Upper lobe of left lung (tissue), 6 donors: ENCODE data around the gene OLFM4. TPM values are rescaled to one million over a fixed set of nuclear protein-coding genes. Genes with fewer than 3 reads are reported as not detected.

Experiments
- ATAC-seq, 2 donors: fragments of 200-7000 bp; cut with Tn5 transposase; one replicate each; pipeline ENCODE4 v1.9.1; 2022; ENCODE audit warnings: mild to moderate bottlenecking in 2 of 2, moderate library complexity in 2 of 2; ENCODE audit not compliant: low FRiP score in 2 of 2
- DNase-seq, 2 donors: peaks; one replicate each; pipeline ENCODE4 v3.0.0-alpha.2; 2019 to 2020
- H3K27ac ChIP-seq, 4 donors: fragments of 200-600 bp; sonication (generic); one replicate each; pipeline ENCODE4 v1.5.1; 2016 to 2019
- H3K27me3 ChIP-seq, 4 donors: fragments of 200-600 bp; sonication (generic); one replicate each; pipeline ENCODE4 v1.5.1; 2017 to 2019
- H3K36me3 ChIP-seq, 4 donors: fragments of 200-600 bp; sonication (generic); one replicate each; pipeline ENCODE4 v1.5.1; 2016 to 2019
- H3K4me1 ChIP-seq, 4 donors: fragments of 200-600 bp; sonication (generic); one replicate each; pipeline ENCODE4 v1.5.1; 2018 to 2019
- H3K4me3 ChIP-seq, 4 donors: fragments of 200-600 bp; sonication (generic); one replicate each; pipeline ENCODE4 v1.5.1; 2017 to 2019; ENCODE audit warnings: mild to moderate bottlenecking in 2 of 4, moderate library complexity in 1 of 4
- H3K9me3 ChIP-seq, 4 donors: fragments of 200-600 bp; sonication (generic); one replicate each; pipeline ENCODE4 v1.5.1; 2018 to 2019
- EP300 ChIP-seq, 4 donors: sonication (generic); formaldehyde crosslinking; IDR thresholded peaks; one replicate each; pipeline ENCODE4 v1.5.1; 2017; ENCODE audit warnings: antibody characterized with exemption in 4 of 4, control low read depth in 2 of 4
- POLR2A ChIP-seq, 4 donors: fragments of 450-650 bp; IDR thresholded peaks; one replicate each; pipeline ENCODE4 v1.5.1; 2016 to 2017; ENCODE audit warnings: antibody characterized with exemption in 4 of 4, mild to moderate bottlenecking in 2 of 4
- POLR2AphosphoS5 ChIP-seq, 2 donors: sonication (generic); formaldehyde crosslinking; IDR thresholded peaks; one replicate each; pipeline ENCODE4 v1.5.1; 2017; ENCODE audit warnings: antibody characterized with exemption in 2 of 2
- WGBS, 2 donors: methylation state at CpG; one replicate each; pipeline ENCODE4 v1.1.5; 2017 to 2018; 5-methylcytosine and 5-hydroxymethylcytosine counted together
- total RNA-seq, 6 donors: library from RNA; depleted of rRNA in 4 of 6; stranded (reverse); fragments of >200 nt in 4 of 6; gene quantifications; one replicate each; pipeline versions ENCODE4 v1.1.0 to v1.2.1, GENCODE V29; 2016 to 2021
- TF ChIP-seq, protein P1 (sequence below), 6 experiments: fragments of 450-650 bp in 4 of 6; fragments of 200-600 bp in 2 of 6; sonication (generic) in 2 of 6; IDR thresholded peaks; one replicate each; pipeline ENCODE4 v1.5.1; 2016 to 2019; ENCODE audit warnings: antibody characterized with exemption in 6 of 6
- donor health status: DM: no; HTN: no; CAD: no; lungs with moderate emphysema.
- donor health status: DM: no; HTN: yes; CAD: no; lungs with severe emphysema.

OLFM4 gene
- total RNA-seq, 6 donors from 2014 or later: 0.20 to 2.9 (median 0.69) TPM; not detected in 1

DNA sequence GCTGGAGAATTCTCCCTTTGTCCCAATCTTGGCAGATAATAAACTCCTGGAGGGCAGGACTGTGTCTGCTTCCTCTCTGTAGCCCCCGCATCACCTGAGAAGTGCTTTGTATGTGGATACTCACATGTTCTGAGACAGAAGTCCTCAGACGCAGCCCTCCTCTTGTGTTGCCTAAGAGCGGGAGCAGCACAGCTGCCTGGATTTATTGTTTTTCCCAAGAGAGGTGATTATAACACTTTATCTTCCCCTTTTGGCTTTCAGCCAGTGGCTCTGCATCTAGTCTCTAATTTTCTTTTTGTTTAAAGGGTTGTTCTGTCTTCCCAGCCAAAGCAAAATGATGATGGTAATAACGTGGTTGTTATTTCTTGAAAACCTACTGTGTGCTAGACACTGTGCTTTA is 36.1 kb downstream of the OLFM4 start:
- no peak for DNase-seq
- Histone ChIP-seq H3K9me3 (no peaks in the 10 kb centered on the region), H3K27me3 (no peaks in the 10 kb centered on the region), H3K27ac (no peak overlapping the region), H3K4me1 (no peaks in the 10 kb centered on the region), H3K4me3 (no peak overlapping the region), H3K36me3 (no peaks in the 10 kb centered on the region)
- no peak for ATAC-seq
- TF ChIP-seq EP300 (IDR thresholded peaks at IDR 0.05) (no peak), POLR2A (IDR thresholded peaks at IDR 0.05) (no peak), POLR2AphosphoS5 (IDR thresholded peaks at IDR 0.05) (no peak)
- TF ChIP-seq, protein P1, sequence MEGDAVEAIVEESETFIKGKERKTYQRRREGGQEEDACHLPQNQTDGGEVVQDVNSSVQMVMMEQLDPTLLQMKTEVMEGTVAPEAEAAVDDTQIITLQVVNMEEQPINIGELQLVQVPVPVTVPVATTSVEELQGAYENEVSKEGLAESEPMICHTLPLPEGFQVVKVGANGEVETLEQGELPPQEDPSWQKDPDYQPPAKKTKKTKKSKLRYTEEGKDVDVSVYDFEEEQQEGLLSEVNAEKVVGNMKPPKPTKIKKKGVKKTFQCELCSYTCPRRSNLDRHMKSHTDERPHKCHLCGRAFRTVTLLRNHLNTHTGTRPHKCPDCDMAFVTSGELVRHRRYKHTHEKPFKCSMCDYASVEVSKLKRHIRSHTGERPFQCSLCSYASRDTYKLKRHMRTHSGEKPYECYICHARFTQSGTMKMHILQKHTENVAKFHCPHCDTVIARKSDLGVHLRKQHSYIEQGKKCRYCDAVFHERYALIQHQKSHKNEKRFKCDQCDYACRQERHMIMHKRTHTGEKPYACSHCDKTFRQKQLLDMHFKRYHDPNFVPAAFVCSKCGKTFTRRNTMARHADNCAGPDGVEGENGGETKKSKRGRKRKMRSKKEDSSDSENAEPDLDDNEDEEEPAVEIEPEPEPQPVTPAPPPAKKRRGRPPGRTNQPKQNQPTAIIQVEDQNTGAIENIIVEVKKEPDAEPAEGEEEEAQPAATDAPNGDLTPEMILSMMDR (IDR thresholded peaks at IDR 0.05): no peak
- 49 to 54% methylated on average over 4 of the region's 4 CpGs for WGBS, 2 donors

DNA sequence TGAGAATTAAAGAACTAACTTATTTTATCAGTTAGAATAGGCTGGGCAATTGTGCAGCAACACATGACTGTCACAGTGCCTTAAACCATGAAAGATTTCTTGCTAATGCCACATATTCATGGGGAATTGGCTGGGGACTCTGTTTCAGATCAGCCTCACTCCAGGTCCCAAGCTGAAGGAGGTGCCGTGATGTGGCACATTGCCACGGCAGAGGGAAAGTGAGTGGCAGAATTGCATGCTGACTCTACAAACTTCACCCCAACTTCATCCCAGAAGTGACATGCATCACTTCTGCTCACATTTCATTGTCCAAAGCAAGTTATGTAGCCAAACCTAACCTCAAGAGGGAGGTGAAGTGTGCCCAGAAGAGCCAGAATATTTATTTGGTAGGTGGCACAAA is 37.8 kb downstream of the OLFM4 start:
- TF ChIP-seq EP300 (IDR thresholded peaks at IDR 0.05) (no peak), POLR2A (IDR thresholded peaks at IDR 0.05) (no peak), POLR2AphosphoS5 (IDR thresholded peaks at IDR 0.05) (no peak)
- TF ChIP-seq, protein P1 (IDR thresholded peaks at IDR 0.05): no peak
- no peak for ATAC-seq
- no peak overlapping the region for H3K27ac ChIP-seq
- H3K4me1 ChIP-seq: no peaks in the 10 kb centered on the region
- no peaks in the 10 kb centered on the region for H3K9me3 ChIP-seq
- H3K36me3 ChIP-seq: no peaks in the 10 kb centered on the region
- no peak for DNase-seq
- WGBS, 2 donors: 83 to 84% methylated on average over 2 of the region's 2 CpGs
- no peaks in the 10 kb centered on the region for H3K27me3 ChIP-seq
- no peak overlapping the region for H3K4me3 ChIP-seq

DNA sequence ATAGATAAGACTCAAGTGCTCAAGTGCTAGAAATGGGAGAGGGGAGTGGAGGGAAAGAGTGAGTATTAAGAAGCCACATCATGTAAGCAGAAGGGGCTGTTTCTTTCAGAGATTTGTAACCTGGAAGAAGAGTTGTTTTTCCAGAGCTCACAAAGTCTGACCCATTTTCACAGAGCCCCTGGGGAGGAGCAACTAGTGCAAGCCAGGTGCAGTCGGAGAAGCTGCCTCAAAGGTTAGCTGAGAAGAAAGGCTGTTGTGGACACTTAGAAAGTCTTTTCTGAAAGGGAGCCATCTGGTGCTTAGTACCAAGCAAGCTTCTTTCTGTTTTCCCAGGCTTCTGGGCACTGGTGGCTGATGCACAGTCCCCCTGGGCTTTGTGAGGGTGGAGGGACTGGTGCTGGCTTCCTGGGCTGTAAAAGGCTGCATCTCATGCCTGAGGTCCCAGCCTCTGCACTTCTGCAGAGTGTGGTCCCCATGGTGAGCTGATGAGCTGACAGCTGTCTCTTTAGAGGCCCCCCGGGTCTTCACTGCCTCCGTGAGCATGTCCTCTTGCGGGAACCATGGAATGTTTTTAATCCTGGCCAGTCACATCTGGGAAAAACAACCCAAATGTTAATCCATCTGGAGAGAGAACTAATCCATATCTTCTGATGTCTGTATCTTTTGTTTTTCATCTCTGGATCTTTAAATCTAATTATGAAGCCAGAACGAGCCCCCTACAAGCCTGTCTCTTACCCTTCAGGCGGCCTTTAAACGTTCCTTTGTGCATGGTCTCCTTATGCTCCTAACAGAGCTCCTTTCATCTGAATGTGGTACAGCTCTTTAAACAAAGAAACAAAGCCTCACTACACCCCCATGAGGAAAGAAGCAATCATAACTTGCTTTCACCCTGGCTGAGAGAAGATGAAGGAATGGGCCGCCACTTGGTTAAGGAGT is 40.2 kb downstream of the OLFM4 start:
- H3K4me3 ChIP-seq: no peak overlapping the region
- ATAC-seq (no peak), DNase-seq (no peak)
- WGBS, 2 donors: 51 to 64% methylated on average over 8 of the region's 8 CpGs
- TF ChIP-seq, protein P1 (IDR thresholded peaks at IDR 0.05): no peak
- TF ChIP-seq POLR2A (IDR thresholded peaks at IDR 0.05) (no peak), EP300 (IDR thresholded peaks at IDR 0.05) (no peak), POLR2AphosphoS5 (IDR thresholded peaks at IDR 0.05) (no peak)
- no peaks in the 10 kb centered on the region for H3K27me3 ChIP-seq
- no peaks in the 10 kb centered on the region for H3K9me3 ChIP-seq
- no peaks in the 10 kb centered on the region for H3K4me1 ChIP-seq
- no peaks in the 10 kb centered on the region for H3K36me3 ChIP-seq
- no peak overlapping the region for H3K27ac ChIP-seq

DNA sequence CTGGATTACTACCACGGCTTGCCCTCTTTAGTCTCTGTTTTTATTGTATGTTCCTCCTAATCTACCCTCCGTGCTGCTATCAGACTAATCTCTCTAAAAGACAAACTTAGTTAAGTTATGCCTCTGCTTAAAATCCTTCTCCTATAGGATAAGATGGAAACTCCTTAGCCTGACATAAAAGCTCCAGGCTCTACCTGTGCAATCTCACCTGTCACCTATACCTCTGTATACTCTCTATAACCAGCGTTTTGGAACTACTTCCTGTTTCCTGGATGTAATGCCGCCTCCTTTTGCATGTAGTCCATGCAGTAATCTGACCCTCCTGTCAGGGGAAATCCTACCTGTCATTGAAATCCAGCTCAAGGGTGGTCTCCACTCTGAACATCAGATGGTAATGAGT is 41.2 kb downstream of the OLFM4 start:
- Histone ChIP-seq H3K36me3 (no peaks in the 10 kb centered on the region), H3K9me3 (no peaks in the 10 kb centered on the region), H3K4me1 (no peaks in the 10 kb centered on the region), H3K27ac (no peak overlapping the region), H3K4me3 (no peak overlapping the region), H3K27me3 (no peaks in the 10 kb centered on the region)
- ATAC-seq (no peak), DNase-seq (no peak)
- WGBS, 2 donors: 50 to 68% methylated on average over 4 of the region's 4 CpGs
- TF ChIP-seq EP300 (IDR thresholded peaks at IDR 0.05) (no peak), POLR2A (IDR thresholded peaks at IDR 0.05) (no peak), POLR2AphosphoS5 (IDR thresholded peaks at IDR 0.05) (no peak)
- TF ChIP-seq, protein P1 (IDR thresholded peaks at IDR 0.05): no peak
